T-helper 1 cell (primary cell): ENCODE measurements around the gene RPS16.

Experiments
- DNase-seq, 5 donors: peaks; one replicate each; pipeline ENCODE4 v3.0.0-alpha.2; 2012 to 2020

RPS16 gene

DNA sequence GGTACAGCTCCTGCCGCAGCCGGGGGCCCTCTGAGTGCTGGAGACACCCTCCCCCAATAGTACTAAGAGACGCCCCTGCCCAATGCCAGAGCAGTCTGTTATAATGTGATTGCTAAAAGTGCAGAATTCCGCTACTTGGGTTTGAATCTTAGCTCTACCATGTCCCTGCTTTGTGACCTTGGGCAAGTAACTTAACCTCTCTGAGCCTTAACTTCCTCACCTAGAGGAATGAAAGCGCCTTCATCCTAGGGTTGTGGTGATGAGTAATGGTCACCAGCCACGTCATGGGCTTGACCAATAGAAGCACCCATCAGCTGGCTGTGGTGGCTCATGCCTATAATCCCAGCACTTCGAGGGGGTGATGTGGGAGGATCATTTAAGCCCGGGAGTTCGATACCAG lies 16.7 kb downstream of the RPS16 start:
- DNase-seq: no peak

- no peak for DNase-seq
Measured at GRCh38 chr19:39417463-39418181, 18.1 kb downstream of the RPS16 start.

DNA sequence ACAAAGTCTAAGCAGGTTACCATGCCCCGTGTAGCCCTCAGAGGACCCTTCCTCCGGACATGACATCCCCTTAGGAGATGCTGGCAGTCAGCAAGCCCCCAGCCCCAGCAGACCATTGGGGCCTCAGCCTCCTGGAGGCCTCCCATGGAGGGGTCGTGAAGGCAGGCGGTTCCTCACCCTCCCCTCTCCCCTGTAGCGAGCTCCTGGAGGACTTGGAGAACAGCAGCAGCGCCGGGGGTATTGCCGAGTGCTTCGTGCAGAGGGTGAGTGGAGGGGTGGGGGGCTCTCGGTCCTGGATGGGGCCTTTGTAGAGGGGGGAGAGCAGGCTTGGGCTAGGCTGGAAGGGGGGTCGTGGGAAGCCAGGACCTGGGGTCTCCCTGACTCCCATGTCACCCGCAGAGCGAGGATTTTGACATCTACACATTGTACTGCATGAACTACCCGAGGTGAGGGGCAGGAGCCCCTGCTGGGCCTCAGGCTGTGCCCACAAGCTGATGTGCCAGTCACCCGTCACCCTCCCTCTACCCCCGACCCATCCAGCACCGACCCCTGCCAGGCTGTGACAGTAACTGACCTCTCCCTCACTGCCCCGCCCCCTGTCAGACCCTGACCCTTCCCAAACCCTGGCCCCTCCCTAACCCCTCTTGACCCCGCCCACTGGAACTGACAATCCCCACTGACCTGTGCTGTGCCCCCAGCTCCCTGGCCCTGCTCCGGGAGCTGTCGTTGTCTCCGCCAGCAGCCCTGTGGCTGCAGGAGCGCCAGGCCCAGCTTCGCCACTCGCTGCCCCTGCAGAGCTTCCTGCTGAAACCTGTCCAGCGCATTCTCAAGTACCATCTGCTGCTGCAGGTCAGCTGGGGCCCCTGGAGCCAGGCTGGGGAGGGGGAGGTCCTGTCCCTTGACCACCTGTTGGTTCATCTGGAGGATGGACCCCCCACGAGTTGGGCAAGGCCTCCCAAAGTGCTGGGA lies 19.3 kb downstream of the RPS16 start:
- DNase-seq: no peak

DNA sequence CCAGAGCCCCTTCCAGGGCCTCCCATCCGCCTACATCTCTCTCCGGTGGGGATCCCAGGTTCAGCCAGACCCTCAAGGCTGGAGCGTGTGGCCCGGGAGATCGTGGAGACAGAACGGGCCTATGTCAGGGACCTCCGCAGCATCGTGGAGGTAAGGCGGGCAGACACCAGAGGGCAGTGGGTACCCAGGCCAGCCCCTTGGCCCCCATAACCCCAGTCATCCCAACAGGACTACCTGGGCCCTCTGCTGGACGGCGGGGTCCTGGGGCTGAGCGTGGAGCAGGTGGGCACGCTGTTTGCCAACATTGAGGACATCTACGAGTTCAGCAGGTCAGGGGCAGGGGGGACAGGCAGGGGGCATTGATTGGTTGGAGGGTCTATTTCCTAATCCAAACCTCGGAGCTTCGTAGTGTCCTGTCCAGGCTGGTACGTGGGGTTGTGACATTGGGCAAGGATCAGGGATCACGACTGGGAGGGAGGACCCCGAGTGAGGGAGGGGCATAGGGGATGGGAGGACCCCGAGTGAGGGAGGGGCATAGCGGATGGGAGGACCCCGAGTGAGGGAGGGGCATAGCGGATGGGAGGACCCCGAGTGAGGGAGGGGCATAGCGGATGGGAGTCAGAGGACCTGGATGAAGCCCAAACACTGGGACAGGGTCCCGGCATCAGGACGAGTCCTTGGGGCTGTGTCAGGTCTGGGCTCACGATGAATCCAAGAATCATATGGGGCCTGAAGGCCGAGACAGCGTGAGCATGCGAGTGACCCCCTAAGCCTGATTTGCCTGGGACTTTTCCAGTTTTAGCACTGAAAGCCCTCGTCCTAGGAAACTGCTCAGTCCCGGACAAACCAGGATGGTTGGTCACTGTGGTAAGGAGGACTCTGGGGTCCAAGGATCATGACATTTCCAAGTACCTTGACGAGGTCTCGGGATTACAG lies 20.4 kb downstream of the RPS16 start:
- DNase-seq: no peak

DNA sequence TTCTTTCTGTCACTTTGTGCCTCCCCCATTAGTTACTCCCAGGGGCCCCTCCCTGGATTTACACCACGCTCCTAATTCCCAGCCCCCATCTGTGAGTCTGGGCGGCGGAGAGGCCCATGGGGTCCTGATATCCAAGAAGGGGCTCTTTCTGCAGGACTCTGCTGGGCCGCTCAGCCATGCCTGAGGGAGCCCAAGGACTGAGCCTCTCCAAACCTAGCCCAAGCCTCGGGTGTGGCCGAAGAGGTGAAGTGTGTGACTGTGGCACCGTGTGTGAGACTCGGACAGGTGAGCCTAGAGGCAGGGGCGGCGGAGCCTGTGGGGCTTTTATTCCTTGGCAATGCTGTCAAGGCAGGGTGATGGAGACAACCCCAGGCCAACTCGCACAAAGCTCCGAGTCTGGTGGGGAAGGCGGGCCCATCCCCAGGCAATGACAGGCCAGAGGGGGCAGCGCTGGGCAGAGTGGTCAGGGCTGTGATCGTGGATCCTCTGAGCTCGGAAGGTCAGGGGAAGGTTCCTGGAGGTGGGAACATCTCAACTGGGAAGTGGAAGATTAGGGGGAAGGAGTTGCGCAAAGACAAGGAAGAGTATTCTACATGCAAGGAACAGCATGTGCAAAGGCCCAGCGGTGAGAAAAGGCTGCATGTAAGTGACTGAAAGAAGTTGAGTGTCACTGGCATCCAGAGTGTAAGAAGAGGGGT lies 21.7 kb downstream of the RPS16 start:
- no peak for DNase-seq

DNA sequence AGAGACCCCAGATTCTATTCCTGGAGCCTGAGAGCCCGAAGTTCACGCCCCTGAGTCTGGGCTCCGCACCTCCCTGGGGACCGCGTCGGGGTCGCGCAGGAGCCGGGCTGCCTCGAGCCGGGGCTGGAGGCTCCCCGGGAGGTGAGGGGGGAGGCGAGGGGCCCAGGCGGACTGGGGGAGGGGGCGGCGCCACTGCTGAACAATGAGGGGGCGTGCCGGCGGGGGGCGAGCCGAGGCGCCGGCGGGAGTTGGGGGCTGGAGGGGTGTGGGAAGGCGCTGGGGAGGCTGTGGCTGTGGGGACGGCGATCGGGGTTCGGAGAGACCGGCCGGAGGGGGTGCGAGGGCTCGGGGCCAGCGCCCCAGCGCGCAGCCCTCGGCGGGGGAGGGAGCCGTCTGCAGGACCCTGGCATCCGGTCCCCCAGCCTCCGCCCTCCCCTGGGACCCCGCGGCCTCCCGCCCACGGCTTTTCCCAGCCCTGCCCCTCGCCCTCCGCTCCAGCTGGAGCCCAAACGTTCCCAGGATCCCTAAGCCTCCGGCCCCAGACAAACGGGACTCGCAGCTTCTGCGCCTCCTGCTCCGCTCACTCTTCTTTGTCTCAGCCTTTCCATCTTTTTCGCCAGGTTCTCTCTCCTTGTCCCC lies 22.4 kb downstream of the RPS16 start:
- peak in 2 of 5 donors; percentile 30 to 47 for DNase-seq

DNA sequence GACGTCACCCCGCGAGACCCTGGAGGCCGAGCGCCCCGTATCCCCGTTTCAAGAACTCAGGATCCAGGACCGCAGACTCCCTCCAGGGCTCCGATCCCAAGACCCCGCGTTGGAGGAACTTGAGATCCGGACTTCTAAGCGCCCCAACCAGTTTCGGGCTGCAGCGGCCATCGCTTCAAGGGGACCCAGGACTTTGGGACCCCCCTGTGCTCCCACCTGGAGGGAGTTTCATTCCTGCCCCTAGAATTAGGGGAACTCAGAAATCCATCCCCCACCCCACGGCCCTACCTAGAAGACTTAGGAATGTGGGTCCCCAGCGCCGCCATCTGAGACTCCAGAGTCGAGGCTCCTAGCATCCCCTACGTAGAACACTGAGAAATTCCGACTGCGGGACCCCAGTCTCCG lies 22.9 kb downstream of the RPS16 start:
- no peak for DNase-seq

DNA sequence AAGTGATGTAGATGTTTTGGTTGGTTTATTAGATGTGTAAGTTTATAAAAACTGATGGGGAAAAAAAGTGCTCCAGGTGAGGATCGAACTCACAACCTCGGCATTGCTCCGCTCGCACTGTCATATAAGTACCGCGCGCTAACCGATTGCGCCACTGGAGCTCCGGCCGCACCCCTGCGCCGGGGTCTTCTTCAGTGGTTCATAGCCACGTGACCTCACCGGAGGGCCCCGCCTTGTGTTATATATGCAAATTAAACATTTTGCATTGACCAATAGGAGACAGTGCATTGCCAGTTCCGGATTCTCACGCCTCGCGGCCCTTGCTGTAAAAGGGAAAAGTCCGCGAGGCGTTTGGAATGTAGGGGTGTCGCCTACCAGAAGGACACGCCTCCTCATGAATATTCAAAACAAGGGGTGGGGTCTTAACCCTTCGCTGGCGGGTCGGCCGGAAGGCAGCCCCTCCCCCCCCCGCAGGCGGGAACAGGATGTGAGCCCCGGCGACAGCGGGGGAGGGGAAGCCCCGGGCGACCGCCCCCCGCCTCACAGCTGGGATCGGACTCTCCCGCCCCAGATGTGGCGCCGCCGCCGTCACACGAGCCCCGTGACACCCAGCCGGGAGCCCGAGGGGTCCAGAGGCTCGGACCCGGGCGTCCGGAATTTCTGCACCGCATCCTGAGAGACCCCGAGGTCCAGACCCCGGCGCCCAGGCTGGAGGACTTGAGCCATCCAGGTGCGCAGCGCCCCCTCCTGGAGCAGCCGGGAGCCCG lies 23.5 kb downstream of the RPS16 start, which contains the start of gene PLEKHG2:
Gene PLEKHG2, plus strand, starts transcription at position 570 of the 767 bp plus-strand sequence. CDS start 1,418 bp downstream, outside the sequence.
- peak; percentile 89 to 99 (median 94) for DNase-seq

GRCh38 chr19:39411832-39412099 lies 24.0 kb downstream of the RPS16 start:
- peak; percentile 77 to 92 (median 87) for DNase-seq

GRCh38 chr19:39411081-39411831 lies 24.5 kb downstream of the RPS16 start:
- no peak for DNase-seq

GRCh38 chr19:39410831-39411080 lies 25.0 kb downstream of the RPS16 start:
- DNase-seq: no peak

DNA sequence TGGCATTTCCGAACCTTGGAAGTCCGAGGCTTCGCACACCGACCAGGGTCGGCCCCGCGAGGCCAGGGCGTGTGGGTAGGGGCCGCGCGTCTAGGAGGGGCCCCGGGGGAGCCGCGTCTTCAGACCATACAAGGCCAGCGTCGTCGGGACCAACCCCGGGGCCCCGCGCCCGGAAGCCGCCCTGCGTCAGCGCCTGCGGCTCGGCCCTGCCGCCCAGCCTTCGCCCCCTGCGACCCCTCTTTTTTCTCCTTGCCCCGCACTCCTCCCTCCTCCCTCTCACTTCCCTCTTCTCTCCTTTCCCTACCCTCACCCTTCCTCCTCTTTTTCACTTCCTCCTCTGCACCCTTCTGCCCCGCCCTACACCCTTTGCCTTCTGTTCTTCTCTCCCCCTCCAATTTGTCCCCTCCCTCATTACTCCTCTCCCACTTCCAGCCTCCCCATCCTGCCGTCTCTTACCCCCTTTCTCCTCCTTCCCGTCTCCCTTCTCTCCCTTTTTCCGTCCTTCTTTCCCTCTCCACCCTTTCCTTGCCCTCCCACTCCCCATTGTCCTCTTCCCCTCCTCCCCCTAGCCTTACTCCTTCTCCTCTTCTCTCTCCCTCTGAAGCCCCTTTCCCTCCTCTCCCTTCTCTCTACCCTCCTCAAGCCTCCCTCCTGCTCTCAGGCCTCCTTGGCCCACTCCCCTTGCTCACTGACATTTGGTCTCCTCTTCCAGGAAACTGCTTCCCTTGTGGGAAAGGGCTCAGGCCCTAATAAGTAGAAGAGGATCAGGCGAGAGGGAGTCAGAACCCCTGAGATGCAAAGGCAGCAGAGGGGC lies 25.5 kb downstream of the RPS16 start:
- DNase-seq: peak; percentile 61 to 82 (median 75)

DNA sequence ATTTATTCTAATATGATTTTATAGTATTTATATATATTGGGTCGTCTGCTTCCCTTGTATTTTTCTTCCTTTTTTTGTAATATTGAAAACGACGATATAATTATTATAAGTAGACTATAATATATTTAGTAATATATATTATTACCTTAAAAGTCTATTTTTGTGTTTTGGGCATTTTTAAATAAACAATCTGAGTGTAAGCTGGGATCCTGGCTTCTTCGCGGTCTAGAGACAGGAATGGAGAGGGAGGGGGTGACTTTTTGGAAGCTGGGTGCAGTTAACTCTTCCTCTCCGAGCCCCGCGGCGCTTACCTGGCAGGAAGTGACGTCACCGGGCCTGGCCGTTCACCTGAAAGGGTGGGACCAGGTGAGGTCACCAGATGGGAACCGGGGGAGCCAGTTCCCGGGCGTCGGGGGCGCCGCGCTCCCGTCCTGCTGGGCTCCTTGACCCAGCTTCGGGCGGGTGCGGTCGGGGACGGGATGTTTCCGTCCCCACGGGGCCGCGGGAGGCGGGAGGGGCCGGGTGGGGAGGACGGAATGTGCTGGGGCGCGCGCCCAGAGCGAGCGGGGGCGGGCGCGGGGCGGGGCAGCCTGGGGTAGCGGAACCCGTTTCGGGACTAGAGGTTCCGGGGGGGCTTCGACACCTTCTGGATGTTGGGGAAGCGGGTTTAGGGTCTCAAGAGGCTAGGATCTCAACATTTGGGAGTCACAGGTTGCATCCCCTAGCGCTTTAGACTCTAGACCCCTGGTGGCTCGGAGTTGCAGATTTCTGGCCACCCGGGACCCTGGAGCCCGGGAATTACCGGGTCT lies 26.3 kb downstream of the RPS16 start:
- DNase-seq: peak; percentile 85 to 89 (median 86)

- DNase-seq: peak in 3 of 5 donors; percentile 31 to 47 (median 44)
Measured at GRCh38 chr19:39408392-39409207, 27.1 kb downstream of the RPS16 start.

- peak; percentile 47 to 90 (median 60) for DNase-seq
Measured at GRCh38 chr19:39407660-39408391, 27.9 kb downstream of the RPS16 start.

DNA sequence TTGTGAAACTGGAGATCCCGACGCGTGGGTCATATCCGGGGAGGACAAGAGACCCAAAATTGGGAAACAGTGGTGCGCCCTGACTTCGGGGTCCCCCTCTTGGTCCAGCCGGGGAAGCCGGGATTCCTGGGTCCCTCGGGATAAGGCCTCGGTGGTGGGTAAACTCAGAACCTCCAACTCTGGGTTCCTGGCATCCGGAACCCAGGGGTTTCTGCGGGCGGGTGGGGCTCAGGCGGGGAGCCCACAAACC lies 28.4 kb downstream of the RPS16 start:
- DNase-seq: no peak
